Neural crest cell (in vitro differentiated cells): ENCODE results near the gene DROSHA. TPM values are rescaled to one million over a fixed set of nuclear protein-coding genes. Genes with fewer than 3 reads are reported as not detected.

Experiments
- DNase-seq: peaks from one replicate; pipeline ENCODE4 v3.0.0; 2021; ENCODE audit warnings: low read depth, mixed read lengths, low spot score
- H3K27ac Mint-ChIP-seq: one replicate; pipeline ENCODE4 v1.8.0; 2021; ENCODE audit warnings: mild to moderate bottlenecking, mixed read lengths; ENCODE audit not compliant: unreplicated experiment
- H3K27me3 Mint-ChIP-seq: 2 replicates; pipeline ENCODE4 v1.8.0; 2021; ENCODE audit warnings: low read depth, mild to moderate bottlenecking, mixed read lengths
- H3K36me3 Mint-ChIP-seq: 2 replicates; pipeline ENCODE4 v1.8.0; 2021; ENCODE audit warnings: low read depth, mild to moderate bottlenecking, mixed read lengths
- H3K4me1 Mint-ChIP-seq: 2 replicates; pipeline ENCODE4 v1.8.0; 2021; ENCODE audit warnings: mixed read lengths
- H3K4me3 Mint-ChIP-seq: one replicate; pipeline ENCODE4 v1.8.0; 2021; ENCODE audit warnings: mild to moderate bottlenecking, mixed read lengths
- H3K9me3 Mint-ChIP-seq: 2 replicates; pipeline ENCODE4 v1.8.0; 2021; ENCODE audit warnings: mixed read lengths
- CTCF ChIP-seq: fragments of 200-600 bp; sonication (generic); conservative IDR thresholded peaks from 2 replicates; pipeline ENCODE4 v1.5.0; 2021; ENCODE audit warnings: antibody characterized with exemption, mild to moderate bottlenecking
- total RNA-seq: library from RNA; stranded (reverse); gene quantifications from 2 replicates; pipeline ENCODE4 v1.2.1, GENCODE V29; 2021

The DROSHA gene
- total RNA-seq, 1 donor from 2014 or later, result 116 TPM

GRCh38 chr5:31478901-31479300, 53.0 kb downstream of the DROSHA start:
- H3K36me3 Mint-ChIP-seq, result peaks cover 11% of the 10 kb centered on the region
- no peak overlapping the region for H3K27ac Mint-ChIP-seq
- H3K4me1 Mint-ChIP-seq, result no peaks in the 10 kb centered on the region
- H3K4me3 Mint-ChIP-seq, result no peak overlapping the region
- no peaks in the 10 kb centered on the region for H3K27me3 Mint-ChIP-seq
- H3K9me3 Mint-ChIP-seq, result no peaks in the 10 kb centered on the region
- no peak for DNase-seq
- TF ChIP-seq CTCF, result no peak

GRCh38 chr5:31477971-31478370, 53.9 kb downstream of the DROSHA start:
- no peak for DNase-seq
- no peak for TF ChIP-seq CTCF
- H3K4me3 Mint-ChIP-seq, result no peak overlapping the region
- H3K27me3 Mint-ChIP-seq, result no peaks in the 10 kb centered on the region
- H3K27ac Mint-ChIP-seq, result no peak overlapping the region
- H3K4me1 Mint-ChIP-seq, result no peaks in the 10 kb centered on the region
- peaks cover 14% of the 10 kb centered on the region for H3K36me3 Mint-ChIP-seq
- H3K9me3 Mint-ChIP-seq, result no peaks in the 10 kb centered on the region

- H3K4me1 Mint-ChIP-seq, result no peaks in the 10 kb centered on the region
- TF ChIP-seq CTCF, result no peak
- peaks cover 15% of the 10 kb centered on the region for H3K36me3 Mint-ChIP-seq
- DNase-seq, result no peak
- no peak overlapping the region for H3K27ac Mint-ChIP-seq
- H3K9me3 Mint-ChIP-seq, result no peaks in the 10 kb centered on the region
- H3K4me3 Mint-ChIP-seq, result no peak overlapping the region
- H3K27me3 Mint-ChIP-seq, result no peaks in the 10 kb centered on the region
Observed at GRCh38 chr5:31477516-31477915, 54.4 kb downstream of the DROSHA start.

DNA sequence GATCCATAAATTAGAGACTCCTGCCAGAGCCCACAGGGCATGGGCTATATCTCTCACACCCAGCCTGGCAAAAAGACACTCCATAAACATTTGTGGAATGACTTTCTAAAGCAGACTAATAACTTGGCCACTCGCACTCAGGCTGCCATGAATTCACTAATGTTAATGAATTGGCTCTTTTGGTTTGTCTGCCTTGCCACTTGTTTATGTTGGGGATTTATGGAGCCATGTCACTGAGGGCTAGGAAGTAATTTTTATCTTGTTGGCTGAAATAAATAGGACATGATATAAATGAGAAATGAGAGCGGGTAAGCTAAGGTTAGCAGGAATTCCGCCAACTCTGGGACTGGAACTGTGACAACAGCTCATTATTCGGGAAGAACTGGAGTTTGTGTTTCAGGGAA, 55.2 kb downstream of the DROSHA start:
- no peaks in the 10 kb centered on the region for H3K27me3 Mint-ChIP-seq
- no peak for DNase-seq
- H3K36me3 Mint-ChIP-seq, result peaks cover 13% of the 10 kb centered on the region
- no peaks in the 10 kb centered on the region for H3K9me3 Mint-ChIP-seq
- H3K4me3 Mint-ChIP-seq, result no peak overlapping the region
- no peak for TF ChIP-seq CTCF
- H3K4me1 Mint-ChIP-seq, result no peaks in the 10 kb centered on the region
- H3K27ac Mint-ChIP-seq, result no peak overlapping the region

DNA sequence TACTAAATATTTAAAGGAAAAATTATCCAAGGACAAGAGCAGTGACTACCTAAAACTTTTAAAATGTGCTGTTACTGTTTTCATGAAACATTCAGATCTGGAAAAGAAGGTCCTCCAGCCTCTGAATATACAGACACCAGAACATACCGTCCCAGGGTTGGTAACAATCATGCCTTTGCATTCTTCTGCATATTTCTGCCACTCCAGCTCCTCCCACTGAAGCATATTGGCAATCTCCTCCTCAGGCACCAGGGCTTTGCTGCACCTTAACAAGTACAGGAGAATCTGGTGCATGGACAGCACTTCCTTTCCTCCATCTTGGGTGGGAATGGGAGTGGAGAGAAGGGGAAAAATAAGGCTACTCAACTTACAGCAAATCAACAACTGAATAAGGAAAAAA, 60.0 kb downstream of the DROSHA start:
- Mint-ChIP-seq H3K4me3 (no peak overlapping the region), H3K36me3 (peaks cover 18% of the 10 kb centered on the region), H3K27ac (no peak overlapping the region), H3K9me3 (no peaks in the 10 kb centered on the region), H3K27me3 (no peaks in the 10 kb centered on the region), H3K4me1 (peaks cover 3% of the 10 kb centered on the region)
- TF ChIP-seq CTCF, result no peak
- DNase-seq, result no peak

DNA sequence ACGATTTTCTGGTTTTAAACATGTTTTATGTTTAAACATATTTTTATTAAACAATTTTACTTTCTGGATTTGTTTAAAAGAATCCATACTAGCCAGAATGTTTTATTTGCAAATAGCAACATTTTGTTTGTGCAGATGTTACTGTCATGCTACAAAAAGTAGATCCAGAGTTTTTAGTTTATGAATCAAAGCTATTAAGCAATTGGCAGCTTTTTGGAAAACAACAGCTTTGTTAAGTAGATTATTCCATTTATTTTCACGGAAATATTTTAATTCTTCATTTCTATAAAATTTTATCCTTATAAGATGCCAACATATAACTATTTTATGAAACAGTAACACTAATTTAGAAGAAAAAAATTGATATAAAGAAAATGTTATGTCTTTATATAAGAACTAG, 60.9 kb downstream of the DROSHA start:
- peaks cover 3% of the 10 kb centered on the region for H3K4me1 Mint-ChIP-seq
- TF ChIP-seq CTCF, result no peak

More for the DNA sequence above, 60.9 kb downstream of the DROSHA start:
- Mint-ChIP-seq H3K36me3 (peaks cover 23% of the 10 kb centered on the region), H3K27me3 (no peaks in the 10 kb centered on the region), H3K4me3 (no peak overlapping the region), H3K27ac (no peak overlapping the region), H3K9me3 (no peaks in the 10 kb centered on the region)
- DNase-seq, result no peak
